Thymus (tissue), 11 donors: ENCODE results near the gene KATNAL1. TPM values are rescaled to one million over a fixed set of nuclear protein-coding genes. Genes with fewer than 3 reads are reported as not detected.

Experiments used
- DNase-seq, 9 donors: peaks; one replicate each; pipeline ENCODE4 v3.0.0-alpha.2; 2013; ENCODE audit warnings: low spot score in 9 of 9, low read depth in 6 of 9, missing footprints in 1 of 9
- H3K27ac ChIP-seq, 2 donors: one replicate each; pipeline ENCODE4 v1.5.1; 2013; ENCODE audit warnings: control low read depth in 1 of 2, low read depth in 1 of 2, low read length in 1 of 2, mild to moderate bottlenecking in 1 of 2, moderate library complexity in 1 of 2
- H3K27me3 ChIP-seq, 2 donors: one replicate each; pipeline ENCODE4 v1.5.1; 2013; ENCODE audit warnings: low read length in 1 of 2; ENCODE audit not compliant: control insufficient read depth in 2 of 2, insufficient read depth in 1 of 2
- H3K36me3 ChIP-seq, 2 donors: one replicate each; pipeline ENCODE4 v1.5.1; 2013; ENCODE audit warnings: low read length in 1 of 2, mild to moderate bottlenecking in 1 of 2, moderate library complexity in 1 of 2; ENCODE audit not compliant: control insufficient read depth in 2 of 2, insufficient read depth in 2 of 2
- H3K4me1 ChIP-seq, 2 donors: one replicate each; pipeline ENCODE4 v1.5.1; 2013; ENCODE audit warnings: low read length in 2 of 2; ENCODE audit not compliant: control insufficient read depth in 2 of 2, insufficient read depth in 2 of 2
- H3K4me3 ChIP-seq, 2 donors: one replicate each; pipeline ENCODE4 v1.5.1; 2013; ENCODE audit warnings: low read length in 2 of 2, control low read depth in 1 of 2, mild to moderate bottlenecking in 1 of 2
- H3K9me3 ChIP-seq, 2 donors: one replicate each; pipeline ENCODE4 v1.5.1; 2013; ENCODE audit warnings: low read length in 1 of 2, mild to moderate bottlenecking in 1 of 2; ENCODE audit not compliant: control insufficient read depth in 2 of 2, insufficient read depth in 1 of 2
- WGBS: extraction: QIAGEN DNeasy Blood & Tissue Kit; methylation state at CpG from one replicate; pipeline ENCODE4 v1.1.7; 2013; 5-methylcytosine and 5-hydroxymethylcytosine counted together
- polyA plus RNA-seq: library from polyadenylated mRNA; stranded (reverse); fragments of 200-250 nt; gene quantifications from one replicate; pipeline ENCODE4 v1.2.3, GENCODE V29; 2013
- total RNA-seq: library from RNA; stranded (reverse); fragments of 120-200 nt; gene quantifications from one replicate; pipeline ENCODE4 v1.2.4, GENCODE V29; 2013
- donor health status: healthy.

The KATNAL1 gene
- total and polyA plus RNA-seq, 2 donors: 4.6 to 12.4 TPM

DNA sequence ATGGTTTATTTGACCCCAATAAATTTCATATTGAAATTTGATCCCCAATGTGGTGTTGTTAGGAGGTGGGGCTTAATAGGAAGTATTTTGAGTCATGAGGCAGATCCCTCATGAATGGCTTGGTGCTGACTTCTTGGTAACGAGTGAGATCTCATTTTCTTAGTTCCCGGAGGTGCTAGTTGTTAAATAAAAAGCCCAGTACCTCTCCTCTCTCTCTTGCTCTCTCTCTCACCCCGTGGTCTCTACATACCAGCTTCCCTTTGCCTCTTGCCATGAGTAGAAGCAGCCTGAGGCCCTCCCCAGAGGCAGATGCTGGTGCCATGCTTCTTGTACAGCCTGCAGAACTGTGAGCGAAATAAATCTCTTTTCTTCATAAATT is 39.4 kb upstream of the KATNAL1 start:
- Histone ChIP-seq H3K4me1 (peaks cover 19 to 25% of the 10 kb centered on the region in 2 donors), H3K36me3 (peaks cover 7 to 20% of the 10 kb centered on the region in 2 donors), H3K4me3 (no peak overlapping the region), H3K27ac (no peak overlapping the region), H3K9me3 (peaks cover 0 to 6% of the 10 kb centered on the region in 2 donors), H3K27me3 (no peaks in the 10 kb centered on the region)
- 70% methylated on average over 4 of the region's 4 CpGs for WGBS
- DNase-seq: peak in 1 of 9 donors; percentile 31

GRCh38 chr13:30346153-30346788 is 38.9 kb upstream of the KATNAL1 start:
- peaks cover 15 to 21% of the 10 kb centered on the region in 2 donors for H3K4me1 ChIP-seq
- peak in 2 of 9 donors; percentile 48 to 68 for DNase-seq
- H3K9me3 ChIP-seq: peaks cover 0 to 6% of the 10 kb centered on the region in 2 donors
- H3K27me3 ChIP-seq: no peaks in the 10 kb centered on the region
- no peak overlapping the region for H3K4me3 ChIP-seq
- H3K27ac ChIP-seq: no peak overlapping the region
- peaks cover 8 to 23% of the 10 kb centered on the region in 2 donors for H3K36me3 ChIP-seq
- 41% methylated on average over 5 of the region's 5 CpGs for WGBS

DNA sequence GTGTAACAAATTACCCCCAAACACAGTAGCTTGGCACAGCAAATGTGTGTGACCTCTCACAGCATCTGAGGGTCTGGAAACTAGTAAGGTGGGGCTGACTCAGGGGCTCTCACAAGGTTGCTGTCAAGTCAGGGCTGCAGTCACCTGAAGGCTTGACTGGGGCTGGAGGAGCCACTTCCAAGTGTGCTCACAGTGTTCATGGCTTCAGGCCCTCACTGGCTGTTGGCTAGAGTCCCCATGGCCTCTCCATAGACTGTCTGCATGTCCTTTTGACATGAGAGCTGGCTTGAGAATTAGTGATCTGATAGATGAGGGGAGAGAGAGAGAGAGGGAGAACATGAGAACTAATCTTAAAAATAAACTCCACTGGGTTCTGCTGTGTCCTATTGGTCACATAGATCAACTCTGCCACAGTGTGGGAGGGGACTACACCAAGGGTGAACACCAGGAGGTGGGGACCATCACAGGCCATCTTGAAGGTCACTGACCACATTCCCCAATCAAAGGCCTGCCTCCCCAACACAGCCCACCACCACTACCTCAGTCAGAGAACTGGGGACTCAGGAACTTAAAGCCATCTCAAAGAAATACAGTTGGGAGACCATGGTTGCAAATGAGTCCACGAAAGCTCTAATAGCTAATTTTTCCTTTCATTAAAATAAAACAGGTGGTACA is 38.2 kb upstream of the KATNAL1 start:
- H3K4me3 ChIP-seq: no peak overlapping the region
- H3K27me3 ChIP-seq: no peaks in the 10 kb centered on the region
- peaks cover 15 to 25% of the 10 kb centered on the region in 2 donors for H3K4me1 ChIP-seq
- no peak for DNase-seq
- WGBS: 99% methylated on average over 1 of the region's 1 CpG
- peaks cover 0 to 6% of the 10 kb centered on the region in 2 donors for H3K9me3 ChIP-seq
- no peak overlapping the region for H3K27ac ChIP-seq
- peaks cover 8 to 25% of the 10 kb centered on the region in 2 donors for H3K36me3 ChIP-seq

GRCh38 chr13:30341815-30342570 is 34.6 kb upstream of the KATNAL1 start:
- 92% methylated on average over 9 of the region's 9 CpGs for WGBS
- DNase-seq: no peak
- peaks cover 15 to 33% of the 10 kb centered on the region in 2 donors for H3K4me1 ChIP-seq
- H3K27me3 ChIP-seq: no peaks in the 10 kb centered on the region
- H3K4me3 ChIP-seq: no peak overlapping the region
- peak overlapping the region in 1 of 2 donors; percentile 25 for H3K27ac ChIP-seq
- H3K36me3 ChIP-seq: peaks cover 8 to 25% of the 10 kb centered on the region in 2 donors
- peaks cover 0 to 6% of the 10 kb centered on the region in 2 donors for H3K9me3 ChIP-seq

GRCh38 chr13:30340331-30341250 is 33.2 kb upstream of the KATNAL1 start:
- peaks cover 11 to 27% of the 10 kb centered on the region in 2 donors for H3K4me1 ChIP-seq
- peaks cover 0 to 4% of the 10 kb centered on the region in 2 donors for H3K9me3 ChIP-seq
- no peak overlapping the region for H3K4me3 ChIP-seq
- peaks cover 8 to 22% of the 10 kb centered on the region in 2 donors for H3K36me3 ChIP-seq
- no peaks in the 10 kb centered on the region for H3K27me3 ChIP-seq
- H3K27ac ChIP-seq: peak overlapping the region in 1 of 2 donors; percentile 55
- no peak for DNase-seq
- WGBS: 89% methylated on average over 10 of the region's 10 CpGs

GRCh38 chr13:30339738-30340330 is 32.5 kb upstream of the KATNAL1 start:
- H3K27ac ChIP-seq: no peak overlapping the region

DNA sequence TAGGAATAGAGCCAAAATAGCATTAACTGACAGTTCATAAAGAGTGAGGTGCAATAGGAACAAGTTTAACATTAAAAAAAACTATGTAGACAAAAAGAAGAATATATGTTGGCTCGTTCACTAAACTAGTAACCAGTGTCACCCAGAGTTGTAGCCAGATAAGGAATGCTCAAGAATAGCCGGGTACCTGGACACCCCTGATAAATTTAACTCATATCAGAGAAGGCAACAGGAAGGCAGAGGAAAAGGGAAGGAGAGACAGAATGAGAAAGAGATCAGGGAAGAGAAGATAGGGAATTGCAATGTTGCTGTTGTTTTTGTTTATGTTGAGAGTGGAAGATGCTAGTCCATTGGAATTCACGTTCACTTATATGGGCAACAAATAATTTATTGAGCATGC is 31.6 kb upstream of the KATNAL1 start:
- no peak for DNase-seq
- Histone ChIP-seq H3K9me3 (no peaks in the 10 kb centered on the region), H3K4me1 (peaks cover 13 to 32% of the 10 kb centered on the region in 2 donors), H3K27me3 (no peaks in the 10 kb centered on the region), H3K27ac (no peak overlapping the region), H3K36me3 (peaks cover 8 to 18% of the 10 kb centered on the region in 2 donors), H3K4me3 (no peak overlapping the region)
- WGBS: 96% methylated on average over 3 of the region's 3 CpGs

More at GRCh38 chr13:30339738-30340330, 32.5 kb upstream of the KATNAL1 start:
- Histone ChIP-seq H3K9me3 (no peaks in the 10 kb centered on the region), H3K4me3 (no peak overlapping the region), H3K27me3 (no peaks in the 10 kb centered on the region), H3K36me3 (peaks cover 8 to 18% of the 10 kb centered on the region in 2 donors), H3K4me1 (peaks cover 13 to 32% of the 10 kb centered on the region in 2 donors)
- 96% methylated on average over 12 of the region's 12 CpGs for WGBS
- no peak for DNase-seq

DNA sequence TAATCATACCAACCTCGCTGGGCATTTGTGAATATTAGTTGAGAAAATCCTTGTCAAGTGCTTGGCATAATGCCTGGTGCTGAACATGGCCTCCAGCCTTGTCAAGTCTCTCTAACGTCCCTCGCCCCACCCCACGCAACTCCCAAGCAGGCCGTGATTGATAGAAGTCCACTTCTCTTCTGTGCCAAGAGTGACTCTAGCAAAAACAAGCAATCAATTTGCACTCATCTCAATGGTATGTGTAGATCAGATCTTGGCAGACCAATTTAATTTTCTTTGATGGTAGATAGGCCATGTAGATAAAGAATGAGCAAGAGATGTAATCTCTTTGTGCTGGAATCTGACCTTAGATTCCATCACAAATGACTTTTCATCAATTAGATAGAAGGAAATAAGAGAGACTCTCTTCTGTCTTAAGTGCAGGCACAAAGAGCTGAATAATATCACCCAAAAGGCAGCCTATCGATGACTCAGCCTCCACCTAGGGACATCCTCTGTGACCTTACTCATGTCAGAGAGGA is 31.0 kb upstream of the KATNAL1 start:
- Histone ChIP-seq H3K27me3 (no peaks in the 10 kb centered on the region), H3K4me1 (peaks cover 13 to 32% of the 10 kb centered on the region in 2 donors), H3K9me3 (no peaks in the 10 kb centered on the region), H3K36me3 (peaks cover 8 to 18% of the 10 kb centered on the region in 2 donors), H3K27ac (no peak overlapping the region), H3K4me3 (no peak overlapping the region)
- no peak for DNase-seq
- 97% methylated on average over 6 of the region's 6 CpGs for WGBS
